Panc1 (cell line): Measurements from ENCODE around the gene GPR148.

Source experiments
- CTCF ChIP-seq: fragments of 450-650 bp; IDR thresholded peaks from 2 replicates; pipeline ENCODE4 v1.5.1; 2017; ENCODE audit warnings: mild to moderate bottlenecking
- POLR2AphosphoS5 ChIP-seq: IDR thresholded peaks from 2 replicates; pipeline ENCODE4 v1.6.1; 2012; ENCODE audit warnings: mild to moderate bottlenecking, low read depth, low read length, moderate library complexity
- REST ChIP-seq, 2 experiments: IDR thresholded peaks; 2 replicates each; pipeline ENCODE4 v1.6.1; 2011 to 2012; ENCODE audit warnings: low read depth in 2 of 2, control low read depth in 1 of 2, low read length in 1 of 2, mild to moderate bottlenecking in 1 of 2, moderate library complexity in 1 of 2; ENCODE audit not compliant: insufficient read depth in 1 of 2
- SIN3A ChIP-seq: IDR thresholded peaks from 2 replicates; pipeline ENCODE4 v1.6.1; 2012; ENCODE audit warnings: low read depth, mild to moderate bottlenecking, low read length, moderate library complexity, borderline replicate concordance; ENCODE audit not compliant: insufficient read depth
- TCF7L2 ChIP-seq: IDR thresholded peaks from 2 replicates; pipeline ENCODE4 v1.6.1; 2011; ENCODE audit warnings: mild to moderate bottlenecking, low read depth, low read length, inconsistent platforms

- TF ChIP-seq CTCF (no peak), TCF7L2 (no peak), POLR2AphosphoS5 (no peak), REST (IDR thresholded peaks at IDR 0.05; ENCODE audit: insufficient read depth in 1 of 2, low read depth in 2 of 2, low read length in 1 of 2) (no peak), SIN3A (no peak)
These were observed 741 bp downstream of the GPR148 start for GRCh38 chr2:130729322-130730299.
